PC-3 (cell line): Measurements from ENCODE around the gene LYZL6. TPM values are rescaled to one million over a fixed set of nuclear protein-coding genes. Genes with fewer than 3 reads are reported as not detected.

Experiments used
- ATAC-seq: fragments of 200-7000 bp; cut with Tn5 transposase; 2 replicates; pipeline ENCODE4 v1.9.1; 2020; ENCODE audit warnings: mild to moderate bottlenecking, moderate library complexity
- BruUV-seq: library from RNA; stranded (reverse); fragments of 400-500 nt; replicated peaks from 2 replicates; lab custom pipeline; 2021; lab: Mats Ljungman, UMichigan
- CTCF ChIA-PET: fragments of 300-600 bp; sonication (Branson Sonifier 250); formaldehyde crosslinking; loops from one replicate; lab custom pipeline; 2022; ENCODE audit warnings: antibody characterized with exemption; lab: Charles Lee
- POLR2A ChIA-PET: fragments of 300-600 bp; sonication (Branson Sonifier 250); formaldehyde crosslinking; loops from one replicate; lab custom pipeline; 2022; ENCODE audit warnings: antibody characterized with exemption; ENCODE audit not compliant: unreplicated experiment; lab: Charles Lee
- DNase-seq: peaks from one replicate; pipeline ENCODE4 v3.0.0-alpha.2; 2015
- H2AFZ ChIP-seq: fragments of 300-600 bp; sonication (generic); 2 replicates; pipeline ENCODE4 v1.6.0; 2016; ENCODE audit warnings: antibody characterized with exemption, low read length
- H3F3A ChIP-seq: fragments of 300-600 bp; sonication (generic); one replicate; pipeline ENCODE4 v1.6.0; 2017; ENCODE audit warnings: antibody characterized with exemption, low read length, control low read depth, mild to moderate bottlenecking; ENCODE audit not compliant: unreplicated experiment
- H3K27ac ChIP-seq: fragments of 300-600 bp; sonication (generic); 2 replicates; pipeline ENCODE4 v1.5.1; 2016; ENCODE audit warnings: mild to moderate bottlenecking, low read length
- H3K27me3 ChIP-seq: fragments of 300-600 bp; sonication (generic); 2 replicates; pipeline ENCODE4 v1.6.1; 2016; ENCODE audit warnings: low read length, mixed read lengths
- H3K36me3 ChIP-seq: fragments of 300-600 bp; sonication (generic); 2 replicates; pipeline ENCODE4 v1.6.1; 2016; ENCODE audit warnings: low read depth, mixed run types, low read length, mixed read lengths
- H3K4me1 ChIP-seq: fragments of 300-600 bp; sonication (generic); 2 replicates; pipeline ENCODE4 v1.5.1; 2016; ENCODE audit warnings: low read length; ENCODE audit not compliant: insufficient read depth
- H3K4me2 ChIP-seq: fragments of 300-600 bp; sonication (generic); 2 replicates; pipeline ENCODE4 v1.6.0; 2016; ENCODE audit warnings: low read length
- H3K4me3 ChIP-seq: fragments of 300-600 bp; sonication (generic); 2 replicates; pipeline ENCODE4 v1.5.1; 2016; ENCODE audit warnings: mild to moderate bottlenecking, low read length, mixed read lengths
- H3K79me2 ChIP-seq: fragments of 300-600 bp; sonication (generic); 2 replicates; pipeline ENCODE4 v1.6.1; 2017; ENCODE audit warnings: low read length, mixed read lengths
- H3K9ac ChIP-seq: fragments of 300-600 bp; sonication (generic); 2 replicates; pipeline ENCODE4 v1.6.0; 2016; ENCODE audit warnings: mild to moderate bottlenecking, low read length
- H3K9me2 ChIP-seq: fragments of 300-600 bp; sonication (generic); replicated peaks from 2 replicates; pipeline ENCODE4 v1.6.1; 2016; ENCODE audit warnings: mixed run types, low read length, mixed read lengths
- H3K9me3 ChIP-seq: fragments of 300-600 bp; sonication (generic); 2 replicates; pipeline ENCODE4 v1.6.1; 2016; ENCODE audit warnings: low read length, mixed read lengths
- H4K20me1 ChIP-seq: fragments of 300-600 bp; sonication (generic); 2 replicates; pipeline ENCODE4 v1.6.1; 2016; ENCODE audit warnings: low read length, mixed read lengths
- CTCF ChIP-seq: fragments of 300-600 bp; sonication (generic); conservative IDR thresholded peaks from 2 replicates; pipeline ENCODE4 v1.5.1; 2017; ENCODE audit warnings: antibody characterized with exemption, low read depth, mild to moderate bottlenecking, low read length
- EZH2 ChIP-seq: fragments of 300-600 bp; sonication (generic); IDR thresholded peaks from one replicate; pipeline ENCODE4 v1.6.1; 2017; ENCODE audit warnings: antibody characterized with exemption, mild to moderate bottlenecking, low read length; ENCODE audit not compliant: unreplicated experiment
- EZH2phosphoT487 ChIP-seq: fragments of 300-600 bp; sonication (generic); IDR thresholded peaks from 2 replicates; pipeline ENCODE4 v1.6.1; 2018; ENCODE audit warnings: mild to moderate bottlenecking, antibody characterized with exemption, low read length, borderline replicate concordance
- intact Hi-C: fragments of 100-400 bp; cut with micrococcal nuclease; formaldehyde crosslinking; loops from 2 replicates; pipeline ENCODE4 v1.9.0; 2023
- total RNA-seq: library from RNA; depleted of rRNA; stranded (reverse); fragments of >200 nt; gene quantifications from 2 replicates; pipeline ENCODE4 v1.2.3, GENCODE V29; 2014

LYZL6 gene
- total RNA-seq, 1 experiment from 2014 or later: not detected

- BruUV-seq: no TSS peak
- Histone ChIP-seq H3K4me2 (no peak overlapping the region), H3K27me3 (peaks cover 24% of the 10 kb centered on the region), H4K20me1 (no peaks in the 10 kb centered on the region), H3F3A (no peaks in the 10 kb centered on the region), H3K9me2 (no peaks in the 10 kb centered on the region), H3K4me3 (no peak overlapping the region), H3K36me3 (no peaks in the 10 kb centered on the region), H3K79me2 (no peaks in the 10 kb centered on the region), H3K27ac (no peak overlapping the region), H3K9ac (no peak overlapping the region), H3K9me3 (no peaks in the 10 kb centered on the region), H3K4me1 (no peaks in the 10 kb centered on the region), H2AFZ (no peak overlapping the region)
- intact Hi-C loops: no loop called here
- CTCF ChIA-PET: no interaction called here
- no peak for ATAC-seq
- TF ChIP-seq EZH2 (no peak), EZH2phosphoT487 (no peak), CTCF (no peak)
- DNase-seq: no peak
- POLR2A ChIA-PET: no interaction called here
These were observed 10.2 kb upstream of the LYZL6 start for GRCh38 chr17:35953720-35954119.

GRCh38 chr17:35949401-35949800 lies 5.9 kb upstream of the LYZL6 start:
- no peak overlapping the region for H3K27ac ChIP-seq
- H3K9me2 ChIP-seq: no peaks in the 10 kb centered on the region
- ChIA-PET CTCF (interaction anchor here (0.7 kb wide), 1 partner anchor 162 kb away, joined by 8 read pairs; no protein-coding TSS in a partner anchor), POLR2A (no interaction called here)
- no peak overlapping the region for H3K9ac ChIP-seq
- H4K20me1 ChIP-seq: no peaks in the 10 kb centered on the region
- TF ChIP-seq CTCF: no peak
- no peak overlapping the region for H3K4me2 ChIP-seq
- peaks cover 17% of the 10 kb centered on the region; the same call in 1 of the 2 replicates for H3K27me3 ChIP-seq
- no peaks in the 10 kb centered on the region for H3K79me2 ChIP-seq
- H3K4me1 ChIP-seq: no peaks in the 10 kb centered on the region
- H2AFZ ChIP-seq: no peak overlapping the region
- no peak overlapping the region for H3K4me3 ChIP-seq
- ATAC-seq (no peak), DNase-seq (no peak)
- H3K9me3 ChIP-seq: no peaks in the 10 kb centered on the region
- H3F3A ChIP-seq: no peaks in the 10 kb centered on the region
- intact Hi-C loops: no loop called here
- BruUV-seq: no TSS peak
- no peaks in the 10 kb centered on the region for H3K36me3 ChIP-seq

- no peaks in the 10 kb centered on the region for H3K9me2 ChIP-seq
- H3K27me3 ChIP-seq: peaks cover 6% of the 10 kb centered on the region; the same call in 1 of the 2 replicates
- no peaks in the 10 kb centered on the region for H3K4me1 ChIP-seq
- no peak overlapping the region for H3K4me2 ChIP-seq
- ATAC-seq: no peak
- no peaks in the 10 kb centered on the region for H3K79me2 ChIP-seq
- no TSS peak for BruUV-seq
- H3F3A ChIP-seq: no peaks in the 10 kb centered on the region
- no peak overlapping the region for H3K27ac ChIP-seq
- CTCF ChIA-PET: no interaction called here
- no peaks in the 10 kb centered on the region for H3K9me3 ChIP-seq
- no peak for DNase-seq
- no peak overlapping the region for H3K4me3 ChIP-seq
- no peak overlapping the region for H3K9ac ChIP-seq
- TF ChIP-seq EZH2 (no peak), CTCF (no peak), EZH2phosphoT487 (no peak)
- intact Hi-C loops: no loop called here
- no peaks in the 10 kb centered on the region for H3K36me3 ChIP-seq
- POLR2A ChIA-PET: no interaction called here
- no peak overlapping the region for H2AFZ ChIP-seq
- H4K20me1 ChIP-seq: no peaks in the 10 kb centered on the region
These were observed 4.6 kb upstream of the LYZL6 start for GRCh38 chr17:35948092-35948491.
